Measurements from ENCODE around the gene CXorf65.

CXorf65 gene

DNA sequence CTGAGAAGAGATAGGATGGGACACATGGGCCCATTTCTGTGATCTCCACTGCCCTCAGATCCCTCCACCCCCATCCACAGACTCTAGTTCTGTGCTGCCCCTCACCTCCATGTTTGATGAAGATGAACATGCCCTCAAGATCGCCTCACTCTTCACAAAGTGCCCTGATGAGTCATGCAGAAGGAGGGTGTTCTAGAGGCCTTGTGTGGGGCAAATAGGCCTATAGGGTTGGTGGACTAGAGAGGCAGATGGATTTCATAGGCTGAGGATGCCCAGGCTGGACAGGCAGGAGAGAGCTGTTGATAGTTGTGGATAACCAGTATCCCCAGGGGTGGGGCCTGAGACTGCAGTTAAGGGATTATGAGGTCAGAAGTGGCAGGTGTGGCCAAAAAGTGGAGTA is at the start of gene CXorf65:
Gene CXorf65, minus strand, starts transcription at position 314 of the 400 bp plus-strand sequence. Its CDS starts 184 bp downstream, at position 130.
- DNase-seq = no peak

DNA sequence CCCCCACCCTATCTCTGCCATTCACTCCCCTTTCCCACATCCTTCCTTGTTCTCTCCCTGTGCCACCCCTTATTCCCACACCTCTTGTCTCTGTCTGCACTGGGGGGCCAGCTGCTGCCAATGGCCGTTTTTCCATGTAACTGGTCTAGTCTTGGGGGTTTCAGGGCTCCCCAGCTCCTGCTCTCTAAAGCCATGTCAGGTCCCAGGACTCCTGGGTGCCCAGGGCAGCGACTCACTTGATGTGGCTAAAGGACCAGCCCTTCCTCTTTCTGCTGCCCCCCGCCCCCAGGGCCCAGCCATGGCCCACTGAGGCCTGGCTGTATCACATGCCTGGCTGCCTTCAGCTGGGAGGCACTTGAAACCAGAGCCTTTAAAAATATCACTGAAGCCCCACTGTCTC is 48.1 kb upstream of the CXorf65 start:
- no peak for DNase-seq

DNA sequence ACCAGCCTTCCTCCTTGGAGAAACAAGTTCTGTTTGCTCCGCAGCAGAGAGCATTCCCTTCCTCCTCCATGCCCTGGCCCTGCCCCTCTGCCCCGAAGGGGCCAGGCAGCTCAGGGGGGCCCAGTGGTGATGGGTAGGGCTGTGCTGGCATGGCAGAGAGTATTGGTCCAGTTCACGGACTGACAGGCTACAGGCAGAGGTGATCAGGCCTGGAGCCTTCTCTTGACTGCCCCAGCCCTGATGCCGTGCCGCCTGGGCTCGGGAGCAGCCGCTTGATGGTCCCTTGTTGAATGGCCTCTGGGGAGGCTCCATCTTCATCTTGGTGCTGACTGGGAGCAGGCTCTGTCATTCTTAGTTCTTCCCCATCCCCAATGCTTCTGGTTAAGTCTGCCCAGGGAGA is 47.7 kb upstream of the CXorf65 start:
- DNase-seq = no peak

DNA sequence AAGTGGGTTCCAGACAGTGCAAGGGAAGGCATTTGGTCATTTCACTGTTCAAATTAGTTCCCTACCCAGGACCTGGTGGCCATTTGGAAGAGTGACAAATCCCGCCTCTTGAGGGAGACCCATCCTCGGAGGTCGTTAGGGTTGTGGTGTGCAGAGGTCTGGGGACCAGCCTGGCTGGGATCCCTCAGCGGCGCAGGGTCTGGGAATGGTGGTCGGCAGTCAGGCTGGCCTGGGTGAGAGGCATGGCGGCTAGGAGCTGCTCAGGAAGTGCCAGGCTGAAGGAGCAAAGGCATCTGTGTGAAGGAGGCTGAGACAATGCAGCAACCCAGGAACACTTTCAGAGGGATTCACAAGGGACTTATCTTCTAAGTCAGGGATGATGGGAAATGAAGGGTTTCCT is 44.8 kb upstream of the CXorf65 start:
- no peak for DNase-seq

DNA sequence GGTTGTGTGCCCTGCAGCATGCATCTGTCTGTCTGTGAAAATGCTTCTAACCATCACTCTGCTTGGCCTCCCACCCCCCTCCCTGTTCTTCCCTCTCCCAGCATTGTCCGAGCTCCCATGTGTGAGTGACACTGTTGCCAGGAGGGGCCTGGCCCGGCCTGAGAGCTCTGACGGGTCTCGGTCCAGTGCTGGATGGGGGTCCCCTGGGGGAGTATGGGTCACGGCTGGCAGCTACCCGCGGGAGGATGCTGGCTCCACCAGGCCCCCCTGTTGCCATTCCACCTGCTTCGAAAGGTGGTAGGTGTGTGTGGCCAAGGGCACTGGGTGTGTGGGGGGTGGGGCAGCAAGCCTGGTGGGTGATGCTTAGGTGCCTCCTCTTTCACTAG is 41.7 kb upstream of the CXorf65 start:
- no peak for DNase-seq

DNA sequence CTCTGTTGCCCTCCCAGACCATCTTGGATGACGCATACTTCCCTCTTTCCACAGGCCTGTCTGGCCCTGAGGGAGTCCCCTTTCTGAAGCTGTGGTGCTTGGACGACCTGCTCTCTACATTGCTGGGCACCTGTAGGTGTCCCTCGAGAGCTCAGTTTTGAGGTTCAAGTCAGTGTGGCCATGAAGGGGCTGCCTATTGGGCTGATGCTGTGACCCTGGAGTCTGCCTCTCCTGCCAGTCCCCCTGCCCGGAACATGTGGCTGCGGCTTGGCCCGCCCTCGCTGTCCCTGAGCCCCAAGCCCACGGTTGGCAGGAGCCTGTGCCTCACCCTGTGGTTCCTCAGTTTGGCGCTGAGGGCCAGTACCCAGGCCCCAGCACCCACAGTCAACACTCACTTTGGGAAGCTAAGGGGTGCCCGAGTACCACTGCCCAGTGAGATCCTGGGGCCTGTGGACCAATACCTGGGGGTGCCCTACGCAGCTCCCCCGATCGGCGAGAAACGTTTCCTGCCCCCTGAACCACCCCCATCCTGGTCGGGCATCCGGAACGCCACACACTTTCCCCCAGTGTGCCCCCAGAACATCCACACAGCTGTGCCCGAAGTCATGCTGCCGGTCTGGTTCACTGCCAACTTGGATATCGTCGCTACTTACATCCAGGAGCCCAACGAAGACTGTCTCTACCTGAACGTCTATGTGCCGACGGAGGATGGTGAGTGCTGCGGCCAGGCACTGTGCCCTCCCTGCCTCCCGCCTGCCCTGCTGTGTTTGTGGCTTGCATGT is 41.1 kb upstream of the CXorf65 start:
- DNase-seq = no peak

DNA sequence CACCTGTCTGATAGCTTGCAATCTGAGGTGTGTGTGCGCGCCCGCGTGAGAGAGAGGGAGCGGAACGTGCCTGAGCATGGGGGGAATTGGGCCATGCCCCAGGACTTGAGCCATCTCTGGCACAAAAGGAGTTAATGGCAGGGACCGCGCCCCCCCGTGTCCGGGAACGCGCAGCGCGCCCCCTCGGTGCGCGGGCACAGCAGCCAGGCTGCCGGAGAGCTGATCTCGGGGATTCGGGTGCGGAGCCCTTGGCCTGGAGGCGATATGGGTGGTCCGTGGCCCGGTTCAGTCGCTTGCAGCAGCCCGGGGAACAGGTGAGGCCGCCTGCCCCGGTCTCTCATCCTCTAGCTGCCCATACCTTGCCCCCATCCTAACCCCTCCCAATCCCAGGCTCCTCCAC is 38.1 kb upstream of the CXorf65 start, which contains the start of gene NLGN3:
Gene NLGN3, plus strand, starts transcription at position 191 of the 400 bp plus-strand sequence. CDS start 2,909 bp downstream, outside the sequence.
- no peak for DNase-seq

DNA sequence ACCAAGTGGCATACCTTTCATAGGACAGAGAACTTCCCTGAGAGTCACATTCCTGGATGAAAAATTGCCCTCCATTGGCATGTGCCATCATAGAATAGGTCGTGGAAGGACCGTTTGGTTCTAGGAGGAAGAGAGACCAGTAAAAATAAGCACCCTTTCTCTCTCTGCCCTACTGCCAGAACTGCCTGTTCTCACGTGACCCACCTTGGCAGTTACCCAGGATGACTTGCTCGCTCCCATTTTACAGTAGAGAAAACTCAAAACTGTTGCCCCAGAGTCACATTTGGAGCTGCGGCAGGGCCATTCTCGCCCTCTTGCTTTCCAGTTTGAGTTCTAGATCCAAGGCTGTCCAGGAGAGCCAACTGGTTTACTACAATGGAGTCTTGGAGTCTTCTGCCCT is 37.0 kb upstream of the CXorf65 start:
- no peak for DNase-seq

DNA sequence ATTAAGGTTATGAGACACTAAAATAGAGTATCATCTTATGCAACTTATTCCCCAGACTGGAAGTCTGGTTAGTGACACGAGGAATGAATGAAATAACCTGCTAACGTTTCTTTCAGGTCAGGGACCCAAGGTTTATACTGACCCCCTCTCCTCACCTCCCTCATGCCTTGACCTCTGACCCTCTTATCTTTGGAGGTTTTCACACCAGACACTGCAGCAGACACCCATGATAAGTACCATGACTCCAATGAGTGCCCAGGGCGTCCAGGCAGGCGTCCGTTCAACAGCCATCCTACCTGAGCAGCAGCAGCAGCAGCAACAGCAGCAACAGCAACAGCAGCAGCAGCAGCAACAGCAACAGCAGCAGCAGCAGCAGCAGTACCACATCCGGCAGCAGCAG is 33.9 kb upstream of the CXorf65 start:
- no peak for DNase-seq

DNA sequence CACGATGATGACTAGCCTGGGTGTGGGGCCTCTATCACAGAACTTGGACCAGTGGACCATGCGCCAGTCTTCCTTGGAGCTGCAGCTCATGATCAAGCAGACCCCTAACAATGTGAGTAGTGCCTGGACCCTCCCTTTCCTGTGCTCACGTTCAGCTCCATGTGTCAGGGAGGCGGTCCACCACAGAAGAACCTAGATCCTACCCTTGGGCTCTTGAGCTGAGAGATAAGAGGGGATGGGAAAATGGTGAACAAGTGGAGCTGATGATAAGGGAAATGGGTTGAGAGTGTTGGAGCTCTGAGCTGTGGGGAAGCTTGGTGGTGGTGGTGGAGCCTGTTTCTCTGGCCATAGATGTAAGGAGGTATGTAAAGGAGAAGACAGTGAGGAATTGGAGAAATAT is 25.0 kb upstream of the CXorf65 start:
- DNase-seq = no peak

DNA sequence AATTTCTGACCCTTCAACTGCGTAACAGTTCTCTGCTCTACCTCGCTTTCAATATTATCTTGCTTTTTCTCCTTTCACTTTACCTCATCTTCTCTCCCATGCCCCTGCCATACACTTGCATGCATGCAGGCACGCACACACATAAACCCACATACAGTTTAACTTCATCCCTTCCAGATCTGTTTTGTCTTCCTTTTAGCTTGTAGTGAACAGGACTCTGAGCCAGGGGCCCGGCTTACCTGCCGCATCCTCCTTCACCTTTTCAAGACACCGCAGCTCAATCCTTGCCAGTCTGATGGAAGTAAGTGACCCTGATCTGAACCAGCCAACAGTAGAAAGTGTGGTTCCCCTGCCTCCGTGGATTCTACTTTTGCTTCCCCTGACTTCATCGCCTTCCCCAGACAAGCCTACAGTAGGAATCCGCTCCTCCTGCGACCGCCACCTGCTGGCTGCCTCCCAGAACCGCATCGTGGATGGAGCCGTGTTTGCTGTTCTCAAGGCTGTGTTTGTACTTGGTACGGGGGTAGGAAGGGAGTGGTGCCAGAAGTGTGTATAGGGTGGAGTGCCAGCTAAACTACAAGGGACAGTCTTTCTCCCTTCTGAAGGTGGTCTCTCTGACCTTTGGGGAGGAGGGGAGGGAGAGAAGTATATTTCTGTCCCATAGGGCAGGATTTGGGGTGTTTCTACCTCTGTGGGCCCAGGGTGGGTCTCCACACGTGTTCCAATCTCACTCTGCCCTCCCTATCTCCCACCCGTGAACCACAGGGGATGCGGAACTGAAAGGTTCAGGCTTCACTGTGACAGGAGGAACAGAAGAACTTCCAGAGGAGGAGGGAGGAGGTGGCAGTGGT is 22.6 kb upstream of the CXorf65 start:
- peak; percentile 89 for DNase-seq

DNA sequence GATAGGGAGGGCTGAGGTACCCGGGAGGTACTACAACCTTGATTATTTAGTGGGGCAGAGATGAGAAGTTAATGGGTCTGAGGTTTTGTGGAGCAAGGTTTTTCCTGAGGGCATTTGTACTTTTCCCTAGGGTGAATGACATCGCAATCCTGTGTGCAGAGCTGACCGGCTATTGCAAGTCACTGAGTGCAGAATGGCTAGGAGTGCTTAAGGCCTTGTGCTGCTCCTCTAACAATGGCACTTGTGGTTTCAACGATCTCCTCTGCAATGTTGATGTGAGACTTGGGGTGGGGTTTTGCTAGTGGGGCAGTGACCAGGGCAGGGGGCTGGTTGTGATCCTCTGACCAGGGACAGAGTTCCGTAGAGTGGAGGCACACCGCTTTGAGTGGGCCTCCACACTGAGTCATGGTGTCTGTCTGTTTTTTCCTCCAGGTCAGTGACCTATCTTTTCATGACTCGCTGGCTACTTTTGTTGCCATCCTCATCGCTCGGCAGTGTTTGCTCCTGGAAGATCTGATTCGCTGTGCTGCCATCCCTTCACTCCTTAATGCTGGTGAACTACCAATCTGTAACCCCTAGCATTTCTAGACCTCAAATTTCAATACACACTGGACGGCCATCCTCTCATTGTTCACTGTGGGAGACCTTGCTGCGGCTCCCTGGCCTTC is 21.8 kb upstream of the CXorf65 start:
- DNase-seq = no peak

DNA sequence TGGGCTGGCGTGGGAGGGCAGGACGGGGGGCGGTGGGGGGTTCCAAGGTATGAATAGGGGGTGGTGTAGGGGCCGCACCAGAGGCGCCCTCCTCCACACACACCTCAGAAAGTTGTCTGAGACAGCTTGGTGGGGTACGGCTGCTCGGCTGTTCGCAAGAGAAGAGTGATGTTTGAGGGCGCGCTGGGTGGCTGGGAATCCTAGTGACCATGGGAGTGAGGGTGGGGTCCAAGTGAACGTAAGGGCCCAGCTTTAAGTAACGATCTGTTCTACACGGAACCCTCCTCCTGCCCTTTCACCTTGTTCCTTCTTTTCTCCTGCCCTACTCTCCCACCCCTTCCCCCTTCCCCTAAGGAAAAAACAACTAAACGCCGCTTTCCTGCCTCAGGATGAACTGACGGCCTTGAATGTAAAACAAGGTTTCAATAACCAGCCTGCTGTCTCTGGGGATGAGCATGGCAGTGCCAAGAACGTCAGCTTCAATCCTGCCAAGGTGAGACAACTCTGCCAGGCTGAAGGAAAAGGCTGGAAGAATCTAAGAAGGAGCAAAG is 12.5 kb upstream of the CXorf65 start:
- DNase-seq = no peak

DNA sequence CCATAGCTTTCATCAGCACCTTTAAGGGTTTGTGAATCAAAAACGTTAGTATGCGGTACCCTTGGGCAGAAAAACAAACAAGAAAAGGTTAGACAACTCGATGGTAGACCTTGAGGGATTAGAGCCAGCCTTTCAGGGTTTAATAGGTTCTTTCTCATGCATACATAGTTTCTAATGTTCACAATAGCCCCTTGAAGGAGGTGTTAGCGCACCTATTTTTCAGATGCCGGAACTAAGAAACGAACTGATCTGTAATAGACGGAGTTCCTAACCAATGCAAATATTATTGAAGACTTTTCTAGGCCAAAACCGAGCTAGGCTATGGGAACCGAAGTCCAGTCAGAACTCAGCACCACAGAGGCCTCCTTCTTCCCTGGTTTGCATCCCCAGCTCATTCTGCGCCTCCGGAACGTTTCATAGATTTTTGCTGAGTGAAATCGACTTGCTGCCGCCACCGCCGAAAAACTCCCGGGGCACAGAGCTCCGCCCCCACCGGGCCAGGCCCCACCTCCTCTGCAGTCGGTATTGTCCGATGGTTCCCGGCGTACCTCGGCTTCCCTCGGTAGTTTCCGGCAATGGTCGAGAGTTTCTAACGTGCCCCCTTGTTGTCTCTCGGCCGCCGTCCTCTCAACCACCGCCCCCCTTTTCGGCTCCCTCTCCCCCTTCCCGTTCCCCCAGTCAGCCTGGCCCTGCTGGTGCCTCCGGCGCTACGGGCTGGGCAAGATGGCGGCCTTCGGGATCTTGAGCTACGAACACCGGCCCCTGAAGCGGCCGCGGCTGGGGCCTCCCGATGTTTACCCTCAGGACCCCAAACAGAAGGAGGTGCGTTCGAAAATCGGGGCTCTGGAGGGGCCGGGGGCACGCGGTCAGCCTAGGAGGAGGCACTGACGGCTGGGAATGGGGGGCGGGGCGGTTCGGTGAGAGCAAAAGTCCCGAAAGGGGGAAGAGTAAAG is 11.8 kb upstream of the CXorf65 start, which contains the start of gene MED12:
Gene MED12, plus strand, starts transcription at position 565 of the 953 bp plus-strand sequence. Its CDS starts 159 bp downstream, at position 724.
- peak; percentile 91 for DNase-seq

DNA sequence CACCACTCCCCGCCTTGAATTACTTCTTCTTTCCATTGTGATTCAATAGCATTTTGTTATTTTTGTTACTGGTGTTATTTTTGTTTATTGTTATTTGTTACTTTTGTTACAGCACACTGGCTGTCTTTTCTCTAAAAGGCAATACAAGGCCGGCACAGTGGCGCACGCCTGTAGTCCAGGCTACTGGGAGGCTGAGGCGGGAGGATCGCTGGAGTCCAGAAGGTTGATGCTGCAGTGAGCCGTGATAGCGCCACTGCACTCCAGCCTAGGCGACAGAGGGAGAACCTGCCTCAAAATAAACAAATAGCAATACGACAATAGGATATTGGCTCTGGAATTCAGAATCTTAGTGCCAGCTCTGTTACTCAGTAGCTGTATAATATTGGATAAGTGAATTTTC is 10.8 kb upstream of the CXorf65 start:
- DNase-seq = no peak

DNA sequence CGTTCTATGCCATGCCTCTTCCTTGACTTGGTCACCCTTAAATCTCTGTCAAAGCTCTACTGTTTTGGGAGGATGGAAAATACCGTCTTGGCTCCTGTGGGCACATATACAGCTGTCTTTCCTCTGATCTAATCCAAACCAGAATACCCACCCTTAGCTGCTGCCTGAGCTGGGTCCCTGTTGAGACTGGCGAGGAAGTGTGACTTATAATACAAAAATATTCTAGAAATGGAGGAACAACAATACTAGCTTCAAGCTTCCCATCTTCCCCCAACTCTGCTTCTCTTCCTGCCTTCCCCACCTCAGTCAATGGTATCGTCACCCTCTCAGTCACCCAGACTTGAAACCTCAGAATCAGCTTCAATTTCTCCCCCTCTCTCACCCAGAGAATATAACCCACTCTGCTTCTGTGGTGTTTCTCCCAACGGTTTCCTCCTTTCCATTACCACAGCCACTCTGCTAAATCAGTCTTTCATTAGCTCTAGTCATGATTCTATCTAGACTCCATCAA is 5.4 kb upstream of the CXorf65 start:
- DNase-seq = no peak

DNA sequence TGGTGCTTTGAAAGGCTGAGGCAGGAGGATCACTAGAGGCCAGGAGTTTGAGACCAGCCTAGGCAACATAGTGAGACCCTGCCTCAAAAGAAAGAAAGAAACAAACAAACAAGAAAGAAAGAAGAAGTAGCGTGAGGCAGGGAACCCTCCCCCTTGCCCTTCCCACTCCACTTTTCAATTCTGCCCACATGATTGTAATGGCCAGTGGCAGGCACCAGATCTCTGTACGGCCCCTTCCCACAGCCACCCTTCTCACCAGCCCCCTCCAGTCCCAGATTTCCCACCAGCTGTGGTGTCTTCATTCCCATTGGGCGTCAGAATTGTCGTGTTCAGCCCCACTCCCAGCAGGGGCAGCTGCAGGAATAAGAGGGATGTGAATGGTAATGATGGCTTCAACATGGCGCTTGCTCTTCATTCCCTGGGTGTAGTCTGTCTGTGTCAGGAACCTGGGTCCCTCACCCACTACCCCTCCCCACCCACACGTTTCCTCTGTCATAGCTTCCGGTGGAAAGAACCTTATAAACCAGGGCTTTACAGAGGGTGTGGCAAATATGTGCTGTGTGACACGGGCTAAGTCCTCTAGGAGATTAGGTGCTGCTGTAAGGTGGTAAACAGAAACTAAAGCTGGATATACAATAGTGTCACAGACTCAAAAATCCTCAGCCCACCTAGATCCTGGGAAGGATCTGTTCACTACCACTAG is 4.8 kb upstream of the CXorf65 start, which contains the start of gene IL2RG:
Gene IL2RG, minus strand, starts transcription at position 437 of the 703 bp plus-strand sequence. Its CDS starts 38 bp downstream, at position 399.
- peak; percentile 80 for DNase-seq

DNA sequence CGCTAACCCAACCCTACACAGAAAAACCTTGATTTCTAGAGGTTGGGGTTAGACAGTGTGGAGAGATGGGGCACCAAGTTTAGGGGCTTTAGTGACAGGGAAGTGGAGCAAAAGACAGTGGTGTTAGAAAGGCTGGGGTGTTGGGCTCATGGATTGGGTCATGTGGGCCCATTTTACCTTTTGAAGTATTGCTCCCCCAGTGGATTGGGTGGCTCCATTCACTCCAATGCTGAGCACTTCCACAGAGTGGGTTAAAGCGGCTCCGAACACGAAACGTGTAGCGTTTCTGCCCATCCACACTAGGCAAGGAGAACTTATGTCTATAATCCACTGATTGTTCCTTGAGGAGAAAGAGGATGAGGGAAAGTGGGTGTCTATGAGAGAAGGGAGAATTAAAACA is 2.5 kb upstream of the CXorf65 start:
- no peak for DNase-seq

DNA sequence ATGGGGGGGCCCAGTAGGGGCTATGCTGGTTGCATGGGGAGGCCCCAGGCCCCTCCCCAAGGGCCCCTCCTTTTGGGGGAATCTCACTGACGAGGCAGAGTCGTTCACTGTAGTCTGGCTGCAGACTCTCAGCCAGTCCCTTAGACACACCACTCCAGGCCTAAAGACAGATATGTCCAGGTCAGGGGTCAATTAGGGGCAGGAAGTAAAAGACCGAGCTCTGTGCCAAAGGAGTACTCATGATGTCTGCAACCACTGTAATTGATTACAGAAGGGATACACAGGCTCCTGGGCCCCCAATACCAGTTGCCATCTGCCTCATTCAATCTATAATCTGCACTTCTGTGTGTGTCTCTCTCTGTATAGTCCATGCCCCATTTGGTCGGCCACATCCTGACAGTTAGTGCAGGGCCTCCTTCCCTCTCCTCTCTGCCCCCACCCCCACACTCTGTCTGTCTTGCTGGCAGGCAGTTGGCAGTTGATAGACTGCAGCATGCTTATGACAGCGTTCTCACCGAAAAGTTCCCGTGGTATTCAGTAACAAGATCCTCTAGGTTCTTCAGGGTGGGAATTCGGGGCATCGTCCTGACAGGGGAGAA is 1.3 kb upstream of the CXorf65 start:
- DNase-seq = peak; percentile 65

DNA sequence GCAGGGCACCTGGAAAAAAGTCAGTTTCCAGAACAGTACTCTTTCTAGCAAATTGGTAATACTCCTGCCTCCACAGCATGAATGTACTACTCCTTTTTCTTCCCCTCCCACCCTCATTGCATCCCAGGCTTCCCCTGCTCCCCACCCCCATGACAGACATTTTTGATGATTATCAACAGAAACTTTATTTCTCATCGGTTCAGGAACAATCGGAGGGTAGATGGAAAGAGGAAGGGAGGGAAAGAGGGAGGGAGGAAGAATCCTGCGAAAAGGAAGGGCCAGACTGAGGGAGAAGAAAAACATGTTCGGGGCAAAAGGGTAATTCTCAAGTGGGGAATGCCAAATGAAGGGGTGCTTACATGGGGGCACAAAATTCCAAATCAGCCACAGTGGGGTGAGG is 705 bp upstream of the CXorf65 start:
- DNase-seq = no peak

Data from activated CD8-positive, alpha-beta memory T cell treated with anti-CD3 and anti-CD28 coated beads for 24 hours (primary cell).